GM12874 (cell line): ENCODE data around the gene BRS3.

Source experiments
- CTCF ChIP-seq: IDR thresholded peaks from 2 replicates; pipeline ENCODE4 v1.5.1; 2011; ENCODE audit warnings: low read depth, mild to moderate bottlenecking, control low read depth, low read length, moderate library complexity; ENCODE audit not compliant: insufficient read depth

Gene BRS3

GRCh38 chrX:136542281-136542680, 54.5 kb downstream of the BRS3 start:
- TF ChIP-seq CTCF: no peak
